BLaER1 treated with 17β-estradiol and CSF1 and Interleukin-3, amounts not matched to agents 10 nM and 100 nM (cell line): Measurements from ENCODE around the gene SLC39A11.
A peak's percentile ranks its signal among the peaks of the same experiment; 100 is the strongest.
"Not testable (repeated sequence)": the region's sequence is repeated elsewhere in the genome, so short reads cannot be mapped to it uniquely, and the experiment has no call there.

Experiments
- H3K27ac ChIP-seq, 11 experiments: shearing (Covaris generic); formaldehyde crosslinking; 2 replicates each; pipeline ENCODE4 v1.8.1; 2022
- H3K27me3 ChIP-seq, 11 experiments: shearing (Covaris generic); formaldehyde crosslinking; 2 replicates each; pipeline ENCODE4 v1.8.1; 2022
- H3K36me3 ChIP-seq, 11 experiments: shearing (Covaris generic); formaldehyde crosslinking; 2 replicates each; pipeline ENCODE4 v1.8.1; 2022
- H3K4me1 ChIP-seq, 10 experiments: shearing (Covaris generic); formaldehyde crosslinking; 2 replicates each; pipeline ENCODE4 v1.8.1; 2022
- H3K4me2 ChIP-seq, 11 experiments: shearing (Covaris generic); formaldehyde crosslinking; 2 replicates each; pipeline ENCODE4 v1.8.1; 2022
- H3K4me3 ChIP-seq, 10 experiments: shearing (Covaris generic); formaldehyde crosslinking; 2 replicates each; pipeline ENCODE4 v1.8.1; 2022
- H3K9ac ChIP-seq, 11 experiments: shearing (Covaris generic); formaldehyde crosslinking; 2 replicates each; pipeline ENCODE4 v1.8.1; 2022
- H3K9me3 ChIP-seq, 11 experiments: shearing (Covaris generic); formaldehyde crosslinking; replicated peaks in 1 of 11; 2 replicates each; pipeline ENCODE4 v1.8.1; 2022
- H4K20me1 ChIP-seq, 11 experiments: shearing (Covaris generic); formaldehyde crosslinking; 2 replicates each; pipeline ENCODE4 v1.8.1; 2022
- Cebpa-rat ChIP-seq, 11 experiments: shearing (Covaris generic); IDR thresholded peaks; 2 replicates each; pipeline ENCODE4 v1.8.1; 2022

Gene SLC39A11

GRCh38 chr17:72898725-72899124 lies 193.8 kb downstream of the SLC39A11 start:
- H3K36me3 ChIP-seq: peaks cover 0 to 8% (median 0%) of the 10 kb centered on the region in 11 experiments; a peak in 5 of 22 replicates
- peaks cover 0 to 12% (median 8%) of the 10 kb centered on the region in 11 experiments; a peak in 11 of 22 replicates for H3K9me3 ChIP-seq
- no peak overlapping the region for H3K4me3 ChIP-seq
- peaks cover 18 to 81% (median 71%) of the 10 kb centered on the region in 10 experiments for H3K4me1 ChIP-seq
- H4K20me1 ChIP-seq: no peaks in the 10 kb centered on the region
- no peaks in the 10 kb centered on the region for H3K27me3 ChIP-seq
- peak overlapping the region in 7 of 11 experiments; percentile 33 to 94 (median 86); a peak in 10 of 22 replicates for H3K27ac ChIP-seq
- no peak for TF ChIP-seq Cebpa-rat (IDR thresholded peaks at IDR 0.05)
- H3K9ac ChIP-seq: peak overlapping the region in 3 of 11 experiments; percentile 74 to 81 (median 81); a peak in 5 of 22 replicates
- peak overlapping the region in 10 of 11 experiments; percentile 9 to 99 (median 84); a peak in 18 of 22 replicates for H3K4me2 ChIP-seq

DNA sequence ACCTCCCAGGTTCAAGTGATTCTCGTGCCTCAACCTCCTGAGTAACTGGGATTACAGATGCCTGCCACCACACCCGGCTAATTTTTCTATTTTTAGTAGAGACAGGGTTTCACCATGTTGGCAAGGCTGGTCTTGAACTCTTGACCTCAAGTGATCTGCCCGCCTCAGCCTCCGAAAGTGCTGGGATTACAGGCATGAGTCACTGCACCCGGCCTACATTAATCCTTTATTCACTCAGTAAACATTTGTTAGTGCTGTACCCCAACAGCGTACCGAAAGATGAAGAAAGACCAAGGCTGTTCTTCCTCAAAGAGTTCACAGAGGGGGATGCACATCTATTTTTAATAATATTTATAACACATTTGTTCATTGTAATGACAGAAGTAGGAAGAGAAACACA lies 196.2 kb downstream of the SLC39A11 start:
- peaks cover 22 to 66% (median 47%) of the 10 kb centered on the region in 10 experiments for H3K4me1 ChIP-seq
- H3K4me2 ChIP-seq, H3K27me3 ChIP-seq, H3K27ac ChIP-seq, H3K9me3 ChIP-seq, H3K9ac ChIP-seq, H3K4me3 ChIP-seq, H3K36me3 ChIP-seq, H4K20me1 ChIP-seq: not testable (repeated sequence)

GRCh38 chr17:72891627-72892026 lies 200.9 kb downstream of the SLC39A11 start:
- H3K36me3 ChIP-seq: peaks cover 0 to 27% (median 13%) of the 10 kb centered on the region in 11 experiments; a peak in 14 of 22 replicates
- H3K9me3 ChIP-seq: peaks cover 0 to 7% (median 0%) of the 10 kb centered on the region in 11 experiments; a peak in 1 of 22 replicates
- H3K4me2 ChIP-seq: no peak overlapping the region
- H3K27ac ChIP-seq: no peak overlapping the region
- H3K4me3 ChIP-seq: no peak overlapping the region
- H4K20me1 ChIP-seq: no peaks in the 10 kb centered on the region
- no peak overlapping the region for H3K9ac ChIP-seq
- no peaks in the 10 kb centered on the region for H3K27me3 ChIP-seq
- H3K4me1 ChIP-seq: peaks cover 0 to 22% (median 7%) of the 10 kb centered on the region in 10 experiments; a peak in 11 of 20 replicates
- no peak for TF ChIP-seq Cebpa-rat (IDR thresholded peaks at IDR 0.05)

- H3K27me3 ChIP-seq: no peaks in the 10 kb centered on the region
- peaks cover 0 to 18% (median 5%) of the 10 kb centered on the region in 10 experiments; a peak in 9 of 20 replicates for H3K4me1 ChIP-seq
- no peak overlapping the region for H3K27ac ChIP-seq
- peaks cover 0 to 9% (median 0%) of the 10 kb centered on the region in 11 experiments; a peak in 2 of 22 replicates for H3K9me3 ChIP-seq
- no peak overlapping the region for H3K9ac ChIP-seq
- no peak for TF ChIP-seq Cebpa-rat (IDR thresholded peaks at IDR 0.05)
- H3K4me3 ChIP-seq: no peak overlapping the region
- H3K36me3 ChIP-seq: peaks cover 0 to 30% (median 16%) of the 10 kb centered on the region in 11 experiments; a peak in 14 of 22 replicates
- no peak overlapping the region for H3K4me2 ChIP-seq
- H4K20me1 ChIP-seq: no peaks in the 10 kb centered on the region
Measured at GRCh38 chr17:72890711-72891110, 201.8 kb downstream of the SLC39A11 start.

- Histone ChIP-seq H3K4me2 (no peak overlapping the region), H4K20me1 (no peaks in the 10 kb centered on the region), H3K9ac (no peak overlapping the region), H3K27me3 (no peaks in the 10 kb centered on the region), H3K27ac (no peak overlapping the region), H3K4me1 (peaks cover 0 to 3% (median under 1%) of the 10 kb centered on the region in 10 experiments; a peak in 4 of 20 replicates), H3K36me3 (peaks cover 7 to 43% (median 18%) of the 10 kb centered on the region in 11 experiments; a peak in 18 of 22 replicates), H3K4me3 (no peak overlapping the region), H3K9me3 (peaks cover 0 to 10% (median 0%) of the 10 kb centered on the region in 11 experiments; a peak in 4 of 22 replicates)
- no peak for TF ChIP-seq Cebpa-rat (IDR thresholded peaks at IDR 0.05)
Measured at GRCh38 chr17:72887917-72888316, 204.6 kb downstream of the SLC39A11 start.

- Histone ChIP-seq H4K20me1 (no peaks in the 10 kb centered on the region), H3K4me2 (no peak overlapping the region)
Measured at GRCh38 chr17:72887322-72887721, 205.2 kb downstream of the SLC39A11 start.

DNA sequence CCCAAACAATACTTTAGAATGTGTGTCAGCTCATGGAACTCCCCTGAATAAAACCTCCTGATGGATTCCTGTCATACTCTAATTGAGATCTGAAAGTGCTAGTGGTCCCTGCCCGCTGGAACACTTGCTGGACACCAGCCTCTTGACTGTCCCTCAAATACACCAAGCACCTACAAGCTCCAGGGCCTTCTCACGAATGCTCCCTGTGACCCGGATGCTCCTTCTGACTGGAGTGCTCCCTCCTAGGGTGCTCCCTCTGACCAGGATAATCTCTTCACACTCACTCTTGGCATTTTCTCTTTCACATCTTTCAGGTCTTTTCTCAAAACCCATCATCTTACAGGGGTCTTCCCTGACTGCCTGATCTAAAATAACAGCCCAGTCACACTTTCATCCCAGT lies 205.9 kb downstream of the SLC39A11 start:
- Histone ChIP-seq H3K27ac (no peak overlapping the region), H3K36me3 (peaks cover 7 to 56% (median 23%) of the 10 kb centered on the region in 11 experiments; a peak in 19 of 22 replicates), H4K20me1 (no peaks in the 10 kb centered on the region)

More at GRCh38 chr17:72887322-72887721, 205.2 kb downstream of the SLC39A11 start:
- TF ChIP-seq Cebpa-rat (IDR thresholded peaks at IDR 0.05): no peak
- Histone ChIP-seq H3K36me3 (peaks cover 7 to 49% (median 18%) of the 10 kb centered on the region in 11 experiments; a peak in 18 of 22 replicates), H3K4me1 (no peaks in the 10 kb centered on the region), H3K4me3 (no peak overlapping the region), H3K9me3 (peaks cover 0 to 12% (median under 1%) of the 10 kb centered on the region in 11 experiments; a peak in 5 of 22 replicates), H3K27me3 (no peaks in the 10 kb centered on the region), H3K27ac (no peak overlapping the region), H3K9ac (no peak overlapping the region)

GRCh38 chr17:72884066-72884465 lies 208.4 kb downstream of the SLC39A11 start:
- H3K4me2 ChIP-seq: no peak overlapping the region
- peaks cover 23 to 43% (median 30%) of the 10 kb centered on the region in 11 experiments for H3K9me3 ChIP-seq
- H3K4me3 ChIP-seq: no peak overlapping the region
- H3K27ac ChIP-seq: no peak overlapping the region
- no peak for TF ChIP-seq Cebpa-rat (IDR thresholded peaks at IDR 0.05)
- no peaks in the 10 kb centered on the region for H3K4me1 ChIP-seq
- H3K36me3 ChIP-seq: peaks cover 23 to 70% (median 45%) of the 10 kb centered on the region in 11 experiments
- no peak overlapping the region for H3K9ac ChIP-seq
- no peaks in the 10 kb centered on the region for H3K27me3 ChIP-seq
- H4K20me1 ChIP-seq: no peaks in the 10 kb centered on the region

More for the DNA sequence above, 205.9 kb downstream of the SLC39A11 start:
- Histone ChIP-seq H3K27me3 (no peaks in the 10 kb centered on the region), H3K9ac (no peak overlapping the region), H3K9me3 (peaks cover 0 to 19% (median 8%) of the 10 kb centered on the region in 11 experiments; a peak in 8 of 22 replicates), H3K4me1 (no peaks in the 10 kb centered on the region), H3K4me3 (no peak overlapping the region), H3K4me2 (no peak overlapping the region)
- no peak for TF ChIP-seq Cebpa-rat (IDR thresholded peaks at IDR 0.05)

GRCh38 chr17:72883351-72883750 lies 209.1 kb downstream of the SLC39A11 start:
- H3K9me3 ChIP-seq: peaks cover 31 to 51% (median 37%) of the 10 kb centered on the region in 11 experiments
- no peak for TF ChIP-seq Cebpa-rat (IDR thresholded peaks at IDR 0.05)
- no peaks in the 10 kb centered on the region for H4K20me1 ChIP-seq
- H3K27me3 ChIP-seq: no peaks in the 10 kb centered on the region
- H3K9ac ChIP-seq: no peak overlapping the region
- no peak overlapping the region for H3K27ac ChIP-seq
- no peak overlapping the region for H3K4me2 ChIP-seq
- no peaks in the 10 kb centered on the region for H3K4me1 ChIP-seq
- peaks cover 27 to 70% (median 50%) of the 10 kb centered on the region in 11 experiments for H3K36me3 ChIP-seq
- no peak overlapping the region for H3K4me3 ChIP-seq

GRCh38 chr17:72882426-72882825 lies 210.1 kb downstream of the SLC39A11 start:
- no peak for TF ChIP-seq Cebpa-rat (IDR thresholded peaks at IDR 0.05)
- H4K20me1 ChIP-seq: no peaks in the 10 kb centered on the region
- H3K27ac ChIP-seq: no peak overlapping the region
- no peak overlapping the region for H3K4me2 ChIP-seq
- H3K4me1 ChIP-seq: no peaks in the 10 kb centered on the region
- H3K27me3 ChIP-seq: no peaks in the 10 kb centered on the region
- H3K9ac ChIP-seq: no peak overlapping the region
- H3K36me3 ChIP-seq: peaks cover 27 to 73% (median 48%) of the 10 kb centered on the region in 11 experiments
- H3K9me3 ChIP-seq: peaks cover 40 to 59% (median 45%) of the 10 kb centered on the region in 11 experiments
- no peak overlapping the region for H3K4me3 ChIP-seq
